T-helper 22 cell (primary cell): ENCODE results near the gene INPP4A.

ENCODE experiments used
- DNase-seq: peaks from one replicate; pipeline ENCODE4 v3.0.0-alpha.2; 2020; ENCODE audit warnings: low read depth

Gene INPP4A

GRCh38 chr2:98476192-98476868 lies 31.7 kb downstream of the INPP4A start:
- no peak for DNase-seq

- DNase-seq = no peak
These were observed 32.4 kb downstream of the INPP4A start for GRCh38 chr2:98477036-98477435.

GRCh38 chr2:98477506-98477905 lies 32.8 kb downstream of the INPP4A start:
- no peak for DNase-seq

GRCh38 chr2:98478088-98478551 lies 33.5 kb downstream of the INPP4A start:
- DNase-seq = no peak

GRCh38 chr2:98478907-98479306 lies 34.2 kb downstream of the INPP4A start:
- DNase-seq = no peak

- DNase-seq = no peak
These were observed 34.7 kb downstream of the INPP4A start for GRCh38 chr2:98479371-98479770.

- DNase-seq = peak; percentile 69
These were observed 35.4 kb downstream of the INPP4A start for GRCh38 chr2:98479959-98480524.

GRCh38 chr2:98480598-98480997 lies 35.9 kb downstream of the INPP4A start:
- DNase-seq = no peak

- DNase-seq = no peak
These were observed 37.7 kb downstream of the INPP4A start for GRCh38 chr2:98482362-98482761.

GRCh38 chr2:98483257-98483861 lies 38.7 kb downstream of the INPP4A start:
- no peak for DNase-seq

- DNase-seq = no peak
These were observed 39.5 kb downstream of the INPP4A start for GRCh38 chr2:98484121-98484557.

- no peak for DNase-seq
These were observed 40.2 kb downstream of the INPP4A start for GRCh38 chr2:98484652-98485452.

- no peak for DNase-seq
These were observed 40.7 kb downstream of the INPP4A start for GRCh38 chr2:98485453-98485755.

- no peak for DNase-seq
These were observed 41.8 kb downstream of the INPP4A start for GRCh38 chr2:98486374-98486981.

- no peak for DNase-seq
These were observed 42.6 kb downstream of the INPP4A start for GRCh38 chr2:98487101-98487805.

GRCh38 chr2:98487806-98488189 lies 43.1 kb downstream of the INPP4A start:
- DNase-seq = no peak

- no peak for DNase-seq
These were observed 43.6 kb downstream of the INPP4A start for GRCh38 chr2:98488252-98488651.

- DNase-seq = no peak
These were observed 44.8 kb downstream of the INPP4A start for GRCh38 chr2:98489486-98489885.

- DNase-seq = no peak
These were observed 45.6 kb downstream of the INPP4A start for GRCh38 chr2:98489971-98490962.

- DNase-seq = no peak
These were observed 47.8 kb downstream of the INPP4A start for GRCh38 chr2:98492441-98492840.

- DNase-seq = no peak
These were observed 50.0 kb downstream of the INPP4A start for GRCh38 chr2:98494699-98495098.
